ENCODE data around the gene PIK3AP1.
"Not testable (repeated sequence)": the region's sequence is repeated elsewhere in the genome, so short reads cannot be mapped to it uniquely, and the experiment has no call there.

The PIK3AP1 gene

DNA sequence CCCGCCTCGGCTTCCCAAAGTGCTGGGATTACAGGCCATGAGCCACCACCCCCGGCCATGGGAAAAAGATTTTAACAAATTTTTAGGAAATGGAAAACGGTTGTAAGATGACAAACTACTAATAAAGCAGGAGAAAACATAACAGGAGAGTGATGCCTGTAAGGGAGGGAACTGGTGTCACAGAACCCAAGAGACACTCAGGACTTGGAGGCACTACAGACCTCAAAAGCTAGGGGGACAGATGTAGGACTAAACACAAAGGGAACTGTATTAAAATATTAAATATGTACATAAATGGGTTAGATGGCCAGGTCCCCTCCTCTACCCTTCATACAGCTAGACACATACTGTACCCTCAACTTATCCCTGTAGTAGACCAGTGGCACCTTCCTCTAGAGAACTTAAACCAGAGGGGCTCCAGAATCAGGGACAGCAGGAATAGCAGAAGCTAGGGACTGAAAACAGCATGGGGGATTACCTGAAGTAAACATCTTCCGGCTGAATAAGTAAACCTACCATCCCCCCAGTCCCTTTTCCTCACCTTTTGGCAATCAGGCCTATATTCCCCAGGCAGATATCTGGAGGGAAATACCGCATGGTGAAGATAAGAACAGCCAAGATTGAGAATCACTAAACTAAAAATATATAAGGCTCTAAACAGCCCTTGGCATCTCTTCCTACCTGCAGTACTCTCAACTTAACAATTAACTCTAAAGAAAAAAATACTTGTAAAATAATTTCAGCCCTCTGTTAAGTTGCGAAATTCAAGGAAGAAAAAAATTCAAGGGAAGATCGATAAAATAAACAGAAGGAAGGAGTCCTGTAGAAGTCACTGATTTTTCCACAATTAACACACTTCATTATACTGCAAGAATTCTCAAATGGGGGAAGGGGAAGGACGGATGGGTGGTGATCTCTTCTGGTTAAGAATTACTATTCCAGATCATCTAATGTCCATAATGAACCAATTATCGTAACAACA lies 149.0 kb downstream of the PIK3AP1 start:
- DNase-seq: no peak

DNA sequence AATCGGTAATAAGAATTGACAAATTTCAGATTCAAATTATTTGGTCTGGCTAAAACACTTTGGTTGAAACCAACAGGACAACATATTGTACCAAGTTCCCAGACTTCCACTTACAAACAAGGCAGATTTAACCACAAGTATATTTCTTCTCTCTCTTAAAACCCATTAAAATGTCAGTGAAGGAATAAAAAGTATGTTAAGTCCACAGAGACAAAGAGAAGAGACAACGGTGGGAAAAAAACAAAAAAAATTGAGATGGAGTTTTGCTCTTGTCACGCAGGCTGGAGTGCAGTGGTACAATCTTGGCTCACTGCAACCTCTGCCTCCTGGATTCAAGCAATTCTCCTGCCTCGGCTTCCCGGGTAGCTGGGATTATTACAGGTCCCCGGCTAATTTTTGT lies 149.8 kb downstream of the PIK3AP1 start:
- no peak for DNase-seq

DNA sequence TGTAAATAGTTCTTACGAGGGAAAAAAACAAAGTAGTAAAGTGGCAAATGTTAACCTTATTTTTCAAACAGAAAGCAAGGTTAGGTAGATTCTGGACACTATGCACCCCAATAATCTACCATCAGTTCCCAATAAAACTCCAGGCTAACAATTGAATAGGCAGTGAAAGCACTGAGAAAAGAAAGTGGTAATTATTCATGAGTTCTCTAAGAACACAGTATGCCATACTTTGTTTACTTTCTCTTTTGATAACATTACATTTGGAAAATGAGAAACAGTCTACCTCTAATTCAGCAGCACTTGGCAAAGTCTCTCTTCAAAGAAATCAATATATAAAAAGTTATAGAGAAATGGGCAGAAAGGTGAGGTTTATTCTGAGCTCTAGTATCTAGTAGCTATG lies 151.9 kb downstream of the PIK3AP1 start:
- no peak for DNase-seq

DNA sequence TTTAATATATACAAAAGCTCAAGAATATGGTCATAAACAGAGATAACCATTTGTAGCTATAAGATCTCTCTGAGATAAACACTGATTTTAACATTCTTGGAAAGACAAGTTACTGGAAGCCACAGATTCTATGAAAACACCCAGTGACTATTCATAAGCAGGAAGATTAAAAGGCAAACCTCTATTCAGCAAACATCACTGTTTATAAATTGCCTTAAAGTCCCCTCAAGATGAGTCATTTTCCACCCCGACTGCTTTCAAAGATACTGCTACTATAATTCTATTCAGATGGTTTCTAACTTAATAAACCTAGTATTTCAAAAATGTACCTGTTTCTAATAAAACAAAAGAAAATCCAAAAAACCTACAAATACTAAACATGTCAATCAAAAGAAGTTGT lies 154.5 kb downstream of the PIK3AP1 start:
- no peak for DNase-seq

DNA sequence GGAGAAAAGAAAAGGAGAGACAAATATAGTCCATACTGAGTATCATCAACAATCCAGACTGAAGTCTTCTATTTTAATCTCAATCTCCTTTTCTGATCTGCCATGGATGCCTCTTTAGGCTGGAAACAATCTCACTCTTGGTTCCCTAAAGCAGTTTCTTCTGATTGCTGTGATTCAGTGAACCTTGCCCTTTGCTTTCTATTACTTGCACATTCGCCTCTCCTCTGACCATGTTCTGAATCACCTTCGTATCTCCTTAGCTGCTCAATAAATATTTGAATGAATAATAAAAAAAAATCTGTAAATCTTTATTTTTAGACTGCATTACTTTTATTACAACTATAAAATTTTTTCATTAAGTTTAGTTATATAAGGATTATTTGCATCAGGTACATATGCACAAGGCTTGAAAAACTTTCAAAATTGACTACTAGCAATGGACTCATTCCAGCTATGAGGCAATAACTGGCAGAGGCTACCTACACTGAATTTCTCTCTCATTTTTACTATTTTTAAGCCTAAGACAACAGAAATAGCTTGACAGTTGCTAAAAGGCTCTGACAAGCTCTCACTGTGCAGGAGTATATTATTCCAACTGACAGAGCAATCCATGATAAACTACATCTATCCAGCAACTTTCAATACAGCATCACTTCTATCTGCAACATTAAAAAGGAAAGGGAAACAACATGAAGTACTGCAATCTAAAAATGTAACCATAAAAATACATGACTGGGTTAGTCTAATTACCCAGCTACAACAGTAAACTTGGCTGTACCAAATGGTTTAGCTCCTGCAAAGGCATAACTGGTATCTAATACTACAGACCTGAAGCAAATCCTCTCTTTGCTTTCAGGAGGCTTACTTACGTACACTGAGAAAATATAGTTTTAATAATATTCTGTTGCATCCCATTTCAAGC lies 159.1 kb downstream of the PIK3AP1 start:
- DNase-seq: no peak

DNA sequence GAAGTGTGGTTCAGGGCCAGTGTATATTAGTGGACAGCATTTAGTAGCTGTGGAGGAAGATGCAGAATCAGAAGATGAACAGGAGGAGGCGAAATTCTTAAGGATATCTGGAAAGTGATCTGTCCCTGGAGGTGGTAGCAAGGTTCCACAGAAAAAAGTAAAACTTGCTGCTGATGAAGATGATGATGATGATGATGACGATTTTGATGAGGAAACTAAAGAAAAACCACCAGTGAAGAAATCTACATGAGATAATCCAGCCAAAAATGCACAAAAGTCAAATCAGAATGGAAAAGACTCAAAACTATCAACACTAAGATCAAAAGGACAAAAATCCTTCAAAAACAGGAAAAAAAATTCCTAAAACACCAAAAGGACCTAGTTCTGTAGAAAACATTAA lies 159.8 kb downstream of the PIK3AP1 start:
- DNase-seq: no peak

DNA sequence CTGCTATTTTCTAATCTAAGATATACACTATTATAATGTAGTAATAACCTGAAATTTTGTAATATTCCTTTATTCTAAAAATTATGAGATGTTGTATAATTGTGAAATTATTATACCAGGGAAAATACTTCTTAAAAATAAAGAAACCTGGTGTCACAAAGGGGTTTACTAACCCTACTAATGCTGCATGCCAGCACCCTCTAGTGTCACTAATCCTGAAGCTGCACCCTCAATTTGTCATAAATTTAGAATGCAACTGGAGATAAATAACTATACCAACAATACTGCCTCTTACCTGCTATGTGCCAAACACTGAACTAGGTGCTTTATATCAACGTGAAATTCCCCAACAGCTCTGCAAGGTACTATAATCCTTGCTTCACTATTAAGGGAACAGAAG lies 164.3 kb downstream of the PIK3AP1 start:
- DNase-seq: peak; percentile 8

DNA sequence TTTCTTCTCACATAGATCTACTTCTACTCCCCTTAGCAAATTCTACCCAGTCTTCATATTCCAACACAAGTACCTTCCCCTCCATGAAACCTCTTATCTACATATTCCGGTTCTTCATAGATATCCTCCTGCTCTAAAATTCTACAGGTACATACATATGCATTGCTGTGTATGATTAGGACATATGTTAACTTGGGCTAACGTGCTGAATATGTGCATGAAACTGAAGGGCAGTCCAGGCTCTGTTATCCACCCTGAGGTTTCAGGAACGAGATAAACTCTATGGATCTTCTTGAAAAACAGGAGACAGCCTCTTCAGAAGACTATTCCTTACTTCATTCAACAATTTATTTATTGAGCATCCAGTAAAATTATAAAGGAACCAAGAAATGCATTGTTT lies 165.0 kb downstream of the PIK3AP1 start:
- DNase-seq: no peak

DNA sequence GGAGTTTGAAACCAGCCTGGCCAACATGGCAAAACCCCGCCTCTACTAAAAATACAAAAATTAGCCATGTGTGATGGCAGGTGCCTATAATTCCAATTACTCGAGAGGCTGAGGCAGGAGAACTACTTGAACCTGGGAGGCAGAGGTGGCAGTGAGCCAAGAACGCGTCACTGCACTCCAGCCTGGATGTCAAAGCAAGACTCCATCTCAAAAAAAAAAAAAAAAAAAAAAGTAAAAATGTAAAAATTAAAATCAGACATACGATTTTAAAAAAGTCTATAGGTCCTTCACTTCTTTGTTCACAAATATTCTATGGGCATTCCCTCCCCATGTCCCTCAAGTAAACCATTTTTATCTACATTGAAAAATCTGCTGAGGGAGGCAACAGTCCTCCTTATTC lies 171.7 kb downstream of the PIK3AP1 start:
- DNase-seq: no peak

DNA sequence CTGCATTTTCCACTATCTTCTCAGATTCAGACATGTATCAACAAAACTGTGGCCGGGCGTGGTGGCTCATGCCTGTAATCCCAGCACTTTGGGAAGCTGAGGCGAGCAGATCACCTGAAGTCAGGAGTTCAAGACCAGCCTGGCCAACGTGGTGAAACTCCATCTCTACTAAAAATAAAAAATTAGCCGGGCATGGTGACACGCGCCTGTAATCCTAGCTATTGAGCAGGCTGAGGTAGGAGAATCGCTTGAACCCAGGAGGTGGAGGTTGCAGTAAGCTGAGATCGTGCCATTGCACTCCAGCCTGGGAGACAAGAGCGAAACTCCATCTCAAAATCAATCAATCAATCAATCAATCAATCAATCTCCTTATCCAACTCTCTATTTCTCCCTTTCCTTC lies 174.8 kb downstream of the PIK3AP1 start:
- not testable (repeated sequence) for DNase-seq

Data from CD4-positive, alpha-beta T cell treated with Interleukin-10 for 1 hour (primary cell).